GM21423 (cell line): ENCODE data around the gene TRNAU1AP.

ENCODE experiments used
- ATAC-seq: cut with Tn5 transposase; IDR thresholded peaks from one replicate; pipeline ENCODE4 v1.9.1; 2021; ENCODE audit warnings: mild to moderate bottlenecking, moderate library complexity; ENCODE audit not compliant: unreplicated experiment

The TRNAU1AP gene

GRCh38 chr1:28604411-28604810, 51.5 kb downstream of the TRNAU1AP start:
- ATAC-seq: no peak

GRCh38 chr1:28604962-28605361, 52.1 kb downstream of the TRNAU1AP start:
- ATAC-seq: no peak

- ATAC-seq: no peak
Observed at GRCh38 chr1:28606771-28607170, 53.9 kb downstream of the TRNAU1AP start.

GRCh38 chr1:28613175-28613574, 60.3 kb downstream of the TRNAU1AP start:
- ATAC-seq: no peak
